Astrocyte of the cerebellum (primary cell): Measurements from ENCODE around the gene TSHZ2.

Experiments used
- DNase-seq: peaks from one replicate; pipeline ENCODE4 v3.0.0-alpha.2; 2011; ENCODE audit warnings: low read depth
- H3K4me3 ChIP-seq: 2 replicates; pipeline ENCODE4 v1.5.1; 2011; ENCODE audit warnings: mild to moderate bottlenecking, low read depth, low read length, moderate library complexity
- CTCF ChIP-seq: IDR thresholded peaks from 2 replicates; pipeline ENCODE4 v1.5.1; 2012; ENCODE audit warnings: low read length, low read depth, moderate library complexity, mild to moderate bottlenecking; ENCODE audit errors: missing control alignments
- in situ Hi-C: cut with HindIII; loops from 2 replicates; pipeline ENCODE4 v1.10.0; 2017; ENCODE audit warnings: low sequenced_read_pairs

TSHZ2 gene

GRCh38 chr20:53487461-53488200 is 515.5 kb downstream of the TSHZ2 start:
- DNase-seq = no peak
- no peak overlapping the region for H3K4me3 ChIP-seq
- in situ Hi-C loops = no loop called here
- no peak for TF ChIP-seq CTCF

DNA sequence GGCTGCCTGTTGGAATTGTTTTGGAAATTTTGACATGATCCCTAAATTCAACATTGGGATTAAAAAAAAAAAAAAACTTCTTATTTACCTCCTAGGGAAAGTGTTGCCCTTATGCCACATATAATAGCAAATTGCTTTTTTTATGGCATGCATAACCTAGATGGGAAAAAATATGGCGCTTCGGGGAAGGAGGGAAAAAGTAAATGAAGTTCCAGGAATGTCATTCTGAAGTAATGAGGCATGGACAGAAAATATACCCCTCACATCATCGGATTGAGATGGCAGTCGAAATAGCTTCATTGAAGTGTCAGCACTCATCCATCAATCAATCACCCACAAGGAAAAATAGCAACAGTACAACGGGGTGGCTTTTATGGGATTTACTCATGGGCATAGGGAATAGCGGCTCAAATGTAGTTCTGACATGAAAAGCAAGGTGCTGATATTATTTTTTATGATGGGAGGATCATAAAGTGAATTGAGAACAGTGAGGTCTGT is 516.7 kb downstream of the TSHZ2 start:
- in situ Hi-C loops = no loop called here
- TF ChIP-seq CTCF = no peak
- DNase-seq = no peak
- no peak overlapping the region for H3K4me3 ChIP-seq

DNA sequence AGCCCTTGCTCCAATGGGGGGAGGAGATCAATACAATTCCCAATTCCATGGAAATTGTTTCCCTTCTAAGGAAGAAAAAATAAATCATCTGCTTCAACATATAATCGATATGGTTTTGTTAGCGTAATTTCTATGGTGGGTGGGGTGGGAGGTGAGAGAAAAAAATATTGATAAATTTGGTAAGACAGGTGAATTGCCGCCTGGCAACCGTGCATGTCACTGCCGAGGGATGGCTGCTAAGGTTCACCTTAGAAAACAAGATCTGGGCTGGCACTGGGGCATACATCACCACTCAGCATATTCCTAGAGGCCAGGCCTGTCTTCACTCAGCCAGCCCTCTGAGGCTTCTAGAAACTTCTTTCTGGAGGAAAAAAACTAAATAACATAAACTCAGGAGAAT is 517.4 kb downstream of the TSHZ2 start:
- H3K4me3 ChIP-seq = no peak overlapping the region
- no peak for DNase-seq
- in situ Hi-C loops = no loop called here
- no peak for TF ChIP-seq CTCF

GRCh38 chr20:53490620-53491019 is 518.5 kb downstream of the TSHZ2 start:
- in situ Hi-C loops = no loop called here
- H3K4me3 ChIP-seq = no peak overlapping the region
- TF ChIP-seq CTCF = no peak
- no peak for DNase-seq

GRCh38 chr20:53491462-53491861 is 519.3 kb downstream of the TSHZ2 start:
- in situ Hi-C loops = no loop called here
- DNase-seq = no peak
- TF ChIP-seq CTCF = no peak
- H3K4me3 ChIP-seq = no peak overlapping the region

DNA sequence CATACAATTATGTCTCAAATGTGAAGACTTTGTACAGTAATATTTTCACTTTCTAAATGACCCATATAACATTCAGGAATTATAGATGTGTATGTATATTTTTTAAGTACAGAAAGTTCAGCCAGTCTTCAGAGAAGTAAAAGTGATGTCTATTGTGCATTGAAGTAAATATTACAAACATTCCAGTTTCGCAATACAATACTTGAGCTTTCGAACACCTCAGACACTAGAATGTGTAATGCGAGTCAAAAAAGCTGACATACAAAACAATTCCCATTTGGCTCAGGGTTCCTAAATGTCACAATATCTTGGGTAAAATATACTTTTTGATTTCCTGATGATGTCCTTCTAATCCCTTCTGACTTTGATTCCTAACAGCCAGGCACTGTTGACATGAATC is 520.1 kb downstream of the TSHZ2 start:
- TF ChIP-seq CTCF = no peak
- in situ Hi-C loops = no loop called here
- H3K4me3 ChIP-seq = no peak overlapping the region
- no peak for DNase-seq
